Measurements from ENCODE around the gene RETREG2.
"Not testable (repeated sequence)": the region's sequence is repeated elsewhere in the genome, so short reads cannot be mapped to it uniquely, and the experiment has no call there.

The RETREG2 gene

DNA sequence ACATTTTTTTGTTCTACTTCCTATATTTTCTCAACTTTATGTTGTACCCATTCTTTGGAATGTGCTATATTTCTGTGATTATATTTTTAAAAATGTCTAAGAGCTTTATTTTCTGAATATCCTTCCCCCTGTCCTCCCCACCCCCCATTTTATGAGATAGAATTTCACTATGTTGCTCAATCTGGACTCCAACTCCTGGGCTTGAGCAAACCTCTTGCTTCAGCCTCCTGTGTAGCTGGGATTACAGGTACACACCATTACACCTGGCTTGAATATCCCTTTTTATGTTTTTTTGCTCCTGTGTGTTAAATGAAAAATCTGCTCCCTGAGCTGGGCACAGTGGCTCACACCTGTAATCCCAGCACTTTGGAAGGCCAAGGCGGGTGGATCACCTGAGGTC is 19.3 kb downstream of the RETREG2 start:
- DNase-seq (ENCODE audit: low read depth, low spot score) = no peak

DNA sequence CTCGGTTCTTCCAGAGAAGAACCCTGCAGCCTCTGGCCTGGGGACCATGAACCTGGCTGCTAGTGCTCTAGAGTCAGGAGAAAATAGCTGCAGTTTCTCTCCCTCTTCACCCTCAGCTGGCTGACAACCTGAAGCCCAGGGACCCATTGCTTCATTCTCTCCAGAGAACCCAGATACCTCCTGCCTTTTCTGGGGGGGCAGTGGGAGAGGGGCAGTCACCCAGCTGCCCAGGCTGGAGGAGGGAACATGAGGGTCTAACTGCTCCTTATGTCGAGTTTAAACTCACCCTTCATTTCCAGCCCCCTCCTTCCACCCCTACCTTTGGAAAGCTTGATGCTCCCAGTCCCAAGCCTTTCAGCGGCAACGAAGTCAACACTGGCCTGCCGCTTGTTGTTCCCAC is 20.9 kb downstream of the RETREG2 start:
- DNase-seq (ENCODE audit: low read depth, low spot score) = no peak

DNA sequence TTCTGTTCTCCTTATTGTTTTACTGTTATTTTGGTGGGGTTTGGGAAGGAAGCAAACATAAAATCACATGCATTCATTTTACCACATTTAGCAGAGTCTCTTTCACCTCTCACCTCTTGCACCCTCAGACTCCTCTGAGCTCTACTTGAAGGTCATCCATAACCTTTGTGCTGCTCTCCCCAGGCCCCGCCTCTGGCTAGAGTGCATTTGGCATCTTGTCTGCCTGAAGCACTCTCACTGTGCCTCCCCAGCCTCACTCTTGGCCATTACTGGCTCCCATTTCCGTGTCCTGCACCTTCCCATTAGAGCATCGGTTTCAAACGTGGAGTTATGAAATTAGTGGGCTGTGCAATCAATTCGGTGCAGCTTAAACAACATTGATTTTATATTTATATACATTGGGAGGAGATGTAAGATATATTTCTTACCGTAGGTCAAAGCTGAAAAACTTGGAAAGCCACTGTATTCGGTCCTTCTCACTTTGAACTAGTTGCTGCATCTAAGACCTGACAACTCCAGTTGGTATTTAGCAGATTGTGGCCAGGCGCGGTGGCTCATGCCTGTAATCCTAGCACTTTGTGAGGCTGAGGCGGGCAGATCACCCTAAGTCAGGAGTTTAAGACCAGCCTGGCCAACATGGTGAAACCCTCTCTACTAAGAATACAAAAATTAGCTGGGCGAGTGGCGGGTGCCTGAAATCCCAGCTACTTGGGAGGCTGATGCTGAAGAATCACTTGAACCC is 21.6 kb downstream of the RETREG2 start:
- no peak for DNase-seq (ENCODE audit: low read depth, low spot score)

DNA sequence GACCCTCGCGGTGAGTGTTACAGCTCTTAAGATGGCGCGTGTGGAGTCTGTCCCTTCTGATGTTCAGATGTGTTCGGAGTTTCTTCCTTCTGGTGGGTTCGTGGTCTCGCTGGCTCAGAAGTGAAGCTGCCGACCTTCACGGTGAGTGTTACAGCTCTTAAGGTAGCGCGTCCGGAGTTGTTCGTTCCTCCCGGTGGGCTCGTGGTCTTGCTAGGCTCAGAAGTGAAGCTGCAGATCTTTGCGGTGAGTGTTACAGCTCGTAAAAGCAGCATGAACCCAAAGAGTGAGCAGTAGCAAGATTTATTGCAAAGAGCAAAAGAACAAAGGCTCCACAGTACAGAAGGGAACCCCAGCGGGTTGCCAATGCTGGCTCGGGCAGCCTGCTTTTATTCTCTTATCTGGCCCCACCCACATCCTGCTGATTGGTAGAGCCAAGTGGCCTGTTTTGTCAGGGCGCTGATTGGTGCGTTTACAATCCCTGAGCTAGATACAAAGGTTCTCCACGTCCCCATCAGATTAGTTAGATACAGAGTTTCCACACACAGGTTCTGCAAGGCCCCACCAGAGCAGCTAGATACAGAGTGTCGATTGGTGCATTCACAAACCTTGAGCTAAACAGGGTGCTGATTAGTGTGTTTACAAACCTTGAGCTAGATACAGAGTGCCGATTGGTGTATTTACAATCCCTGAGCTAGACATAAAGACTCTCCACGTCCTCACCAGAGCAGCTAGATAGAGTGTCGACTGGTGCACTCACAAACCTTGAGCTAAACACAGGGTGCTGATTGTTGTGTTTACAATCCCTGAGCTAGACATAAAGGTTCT is 22.6 kb downstream of the RETREG2 start:
- not testable (repeated sequence) for DNase-seq (ENCODE audit: low read depth, low spot score)

DNA sequence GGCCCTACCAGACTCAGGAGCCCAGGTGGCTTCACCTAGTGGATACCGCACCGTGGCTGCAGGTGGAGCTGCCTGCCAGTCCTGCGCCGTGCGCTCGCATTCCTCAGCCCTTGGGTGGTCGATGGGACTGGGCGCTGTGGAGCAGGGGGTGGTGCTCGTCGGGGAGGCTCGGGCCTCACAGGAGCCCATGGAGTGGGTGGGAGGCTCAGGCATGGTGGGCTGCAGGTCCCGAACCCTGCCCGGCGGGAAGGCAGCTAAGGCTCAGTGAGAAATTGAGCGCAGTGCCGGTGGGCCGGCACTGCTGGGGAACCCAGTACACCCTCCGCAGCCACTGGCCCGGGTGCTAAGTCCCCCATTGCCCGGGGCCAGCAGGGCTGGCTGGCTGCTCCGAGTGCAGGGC is 23.3 kb downstream of the RETREG2 start:
- not testable (repeated sequence) for DNase-seq (ENCODE audit: low read depth, low spot score)

DNA sequence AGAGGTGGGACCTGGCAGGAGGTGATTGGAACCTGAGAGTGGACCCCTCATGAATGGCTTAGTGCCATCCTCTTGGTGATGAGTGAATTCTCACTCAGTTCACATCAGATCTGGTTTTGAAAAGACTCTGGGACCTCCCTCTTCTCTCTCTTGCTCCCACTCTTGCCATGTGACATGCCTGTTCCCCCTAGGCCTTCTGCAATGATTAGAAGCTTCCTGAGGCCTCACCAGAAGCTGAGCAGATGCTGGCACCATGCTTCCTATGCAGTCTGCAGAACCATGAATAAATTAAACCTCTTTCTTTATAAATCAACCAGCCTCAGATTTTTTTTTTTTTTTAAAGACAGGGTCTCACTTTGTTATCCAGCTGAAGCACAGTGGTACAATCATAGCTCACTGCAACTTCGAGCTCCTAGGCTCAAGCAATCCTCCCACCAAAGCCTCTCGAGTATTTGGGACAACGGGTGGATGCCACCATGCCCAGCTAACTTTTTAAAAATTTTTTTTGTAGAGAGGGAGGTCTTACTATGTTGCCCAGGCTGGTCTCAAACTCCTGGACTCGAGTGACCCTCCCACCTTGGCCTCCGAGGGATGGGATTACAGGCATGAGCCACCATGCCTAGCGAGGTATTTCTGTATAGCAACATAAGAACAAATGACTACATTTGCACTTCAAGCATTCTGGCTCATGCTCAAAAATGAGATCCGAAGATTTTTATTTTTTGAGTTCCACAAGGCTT is 26.5 kb downstream of the RETREG2 start:
- DNase-seq (ENCODE audit: low read depth, low spot score) = no peak

DNA sequence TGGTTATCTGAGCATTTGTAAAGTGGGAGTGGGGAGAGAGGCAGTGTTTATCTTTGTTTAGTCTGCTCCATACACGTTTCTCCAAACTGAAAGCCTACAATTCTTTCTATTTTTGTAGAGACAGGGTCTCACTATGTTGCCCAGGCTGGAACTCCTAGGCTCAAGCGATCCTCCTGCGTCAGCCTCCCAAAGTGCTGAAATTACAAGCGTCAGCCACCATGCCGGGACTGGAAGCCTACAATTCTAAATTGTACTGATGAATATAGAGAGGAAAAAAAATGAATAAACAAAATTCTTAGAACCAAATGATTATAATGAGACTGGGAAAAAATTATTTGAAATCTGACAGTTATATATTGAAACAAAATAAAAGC is 27.1 kb downstream of the RETREG2 start:
- DNase-seq (ENCODE audit: low read depth, low spot score) = no peak

DNA sequence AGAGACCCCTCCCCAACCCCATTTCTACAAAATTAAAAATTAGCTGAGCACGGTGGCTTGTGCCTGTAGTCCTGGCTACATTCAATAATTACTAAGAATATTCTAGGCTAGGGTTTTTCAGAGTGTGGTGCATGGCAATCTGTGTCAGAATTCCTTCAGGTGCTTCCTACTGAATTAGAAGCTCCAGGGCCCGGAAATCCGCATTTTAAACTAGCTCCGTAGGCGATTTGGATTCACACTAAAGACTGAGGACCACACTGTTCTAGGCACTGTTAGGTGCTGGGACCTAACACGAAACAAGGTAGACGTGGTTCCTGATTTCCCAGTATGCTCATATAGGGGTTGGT is 27.9 kb downstream of the RETREG2 start:
- DNase-seq (ENCODE audit: low read depth, low spot score) = no peak

DNA sequence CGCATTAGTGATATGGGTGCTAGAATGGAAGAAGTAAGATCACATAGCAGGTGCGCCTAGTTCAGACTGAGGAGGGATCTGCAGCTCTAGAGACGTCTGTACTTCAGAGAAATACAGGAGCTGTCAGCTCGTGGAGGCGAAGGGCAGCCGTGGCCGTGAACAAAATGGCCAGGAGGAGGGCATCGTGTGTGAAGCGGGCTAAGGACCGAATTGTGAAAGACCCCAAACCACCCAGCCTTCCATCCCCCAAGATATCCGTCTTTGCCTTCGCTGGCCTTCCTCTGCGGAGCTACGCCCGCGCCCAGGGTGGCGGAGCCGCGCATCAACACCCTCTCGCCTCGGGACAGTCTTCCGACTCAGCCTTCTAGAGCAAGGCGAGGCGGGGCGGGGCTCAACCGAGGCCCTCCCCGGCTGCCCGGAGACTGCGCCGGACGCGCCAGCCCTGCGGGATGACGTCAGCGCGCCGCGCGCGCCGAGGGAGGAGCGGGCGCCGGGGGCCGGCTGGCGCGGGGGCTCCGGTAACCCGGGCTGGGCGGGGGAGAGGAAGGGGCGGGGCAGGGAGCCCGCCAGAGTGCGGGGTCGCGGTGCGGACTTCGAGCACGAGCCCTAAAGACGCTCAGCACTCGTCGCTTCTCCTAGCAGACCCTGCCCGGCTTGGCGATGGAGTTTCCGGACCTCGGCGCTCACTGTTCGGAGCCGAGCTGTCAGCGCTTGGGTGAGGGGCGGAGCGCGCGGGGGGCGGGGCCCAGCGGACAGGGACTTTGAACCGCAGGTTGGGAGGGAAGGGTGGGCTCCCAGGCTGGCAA is 28.5 kb downstream of the RETREG2 start, which contains the start of gene ZFAND2B:
Gene ZFAND2B (plus strand): TSS at position 455 of the 806 bp plus-strand sequence. CDS start 206 bp downstream, at position 661.
- no peak for DNase-seq (ENCODE audit: low read depth, low spot score)

DNA sequence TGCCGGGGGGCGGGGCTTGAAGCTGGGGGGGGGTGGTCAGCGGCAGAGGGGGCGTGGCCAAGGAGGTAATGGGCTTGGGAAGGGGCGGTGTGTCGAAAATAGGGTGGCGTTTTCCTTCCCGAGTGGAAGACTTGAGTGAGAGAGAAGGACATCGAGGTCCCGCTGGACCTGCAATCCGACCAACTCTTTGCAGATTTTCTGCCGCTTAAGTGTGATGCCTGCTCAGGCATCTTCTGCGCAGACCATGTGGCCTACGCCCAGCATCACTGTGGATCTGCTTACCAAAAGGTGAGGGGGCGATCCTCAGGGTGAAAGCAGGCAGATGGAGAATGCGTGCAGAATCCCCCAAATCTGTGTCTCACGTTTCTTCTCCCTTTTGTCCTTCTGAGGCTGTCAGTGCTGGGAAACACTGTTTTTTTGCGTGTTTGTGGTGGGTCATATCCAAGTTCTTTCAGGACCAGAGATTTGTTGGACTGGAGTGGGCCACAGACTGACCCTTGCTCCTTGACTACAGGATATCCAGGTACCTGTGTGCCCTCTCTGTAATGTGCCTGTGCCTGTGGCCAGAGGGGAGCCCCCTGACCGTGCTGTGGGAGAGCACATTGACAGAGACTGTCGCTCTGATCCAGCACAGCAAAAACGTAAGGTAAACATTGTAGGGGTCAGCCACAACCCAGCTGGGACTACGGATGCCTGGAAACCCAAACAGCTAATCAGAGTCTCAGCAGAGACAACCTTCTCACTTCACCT is 29.2 kb downstream of the RETREG2 start:
- no peak for DNase-seq (ENCODE audit: low read depth, low spot score)

DNA sequence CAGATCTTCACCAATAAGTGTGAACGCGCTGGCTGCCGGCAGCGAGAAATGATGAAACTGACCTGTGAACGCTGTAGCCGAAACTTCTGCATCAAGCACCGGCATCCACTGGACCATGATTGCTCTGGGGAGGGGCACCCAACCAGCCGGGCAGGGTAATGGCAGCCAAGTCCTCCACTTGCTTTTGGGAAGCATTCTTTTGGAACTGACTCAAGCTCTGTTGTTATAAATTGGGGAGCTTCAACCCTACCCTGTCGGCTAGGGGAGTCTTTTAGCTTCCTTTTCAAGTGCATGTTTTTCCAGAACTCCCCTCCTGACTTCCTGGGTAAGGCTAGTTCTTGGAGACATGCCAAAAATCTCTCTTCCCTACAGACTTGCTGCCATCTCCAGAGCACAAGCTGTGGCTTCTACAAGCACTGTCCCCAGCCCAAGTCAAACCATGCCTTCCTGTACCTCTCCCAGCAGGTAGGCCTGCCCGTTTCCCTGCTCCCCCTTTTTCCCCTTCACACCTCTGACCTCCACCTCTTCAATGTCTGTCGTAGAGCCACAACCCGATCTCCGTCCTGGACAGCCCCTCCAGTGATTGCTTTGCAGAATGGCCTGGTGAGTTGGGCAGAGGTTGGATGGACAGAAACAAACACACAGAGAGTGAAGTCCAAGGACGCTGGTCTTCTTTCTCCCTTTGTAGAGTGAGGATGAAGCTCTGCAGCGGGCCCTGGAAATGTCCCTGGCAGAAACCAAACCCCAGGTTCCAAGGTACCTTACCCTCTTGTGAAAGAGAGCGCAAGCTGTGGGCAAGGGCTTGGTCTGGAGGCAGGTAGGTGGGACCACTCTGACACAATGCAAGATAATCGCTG is 30.0 kb downstream of the RETREG2 start:
- no peak for DNase-seq (ENCODE audit: low read depth, low spot score)

DNA sequence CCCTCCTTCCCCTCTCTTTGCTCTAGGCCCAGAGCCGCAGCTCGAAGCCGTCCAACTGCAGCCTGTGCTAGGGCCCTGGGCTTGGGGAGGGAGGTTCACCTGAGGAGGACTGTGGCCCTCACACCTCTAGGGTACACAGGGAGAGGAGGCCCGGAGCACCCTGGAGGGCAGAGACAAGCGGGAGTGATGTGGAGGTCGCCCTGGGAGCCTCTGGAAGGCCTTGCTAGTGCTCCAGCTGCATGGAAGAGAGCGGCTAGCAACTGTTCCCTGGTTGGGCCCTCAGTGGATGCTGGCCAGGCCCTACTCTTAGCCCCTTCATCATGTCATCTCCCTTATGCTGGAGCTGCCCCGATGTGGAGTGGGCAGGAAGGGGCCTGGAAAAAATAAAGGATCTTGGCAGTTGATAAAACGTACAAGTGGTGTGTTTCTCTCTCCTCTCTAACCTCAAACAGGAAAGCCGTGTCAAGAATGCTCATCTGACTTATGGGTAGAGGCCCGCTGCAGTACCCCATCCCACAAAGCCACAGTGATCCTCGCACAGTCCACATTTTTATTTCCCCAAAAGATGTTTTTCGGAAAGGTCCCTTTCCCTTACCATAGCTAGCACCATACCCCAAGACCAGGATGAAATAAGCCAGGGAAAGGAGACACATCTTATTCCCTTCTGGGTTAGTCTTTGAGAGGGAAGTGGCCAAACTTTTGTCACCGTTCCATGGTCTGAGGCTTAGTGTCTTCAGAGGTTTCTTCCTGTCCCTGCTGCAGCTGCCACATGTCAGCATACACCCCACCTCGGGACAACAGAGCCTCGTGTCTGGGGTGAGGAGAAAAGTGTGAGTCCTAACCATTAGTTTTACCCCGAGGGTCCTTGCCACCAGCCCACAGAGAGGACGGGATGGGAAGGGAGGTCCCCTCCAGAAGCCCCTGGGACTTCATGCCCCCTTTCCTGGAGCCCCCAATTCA is 31.4 kb downstream of the RETREG2 start:
- no peak for DNase-seq (ENCODE audit: low read depth, low spot score)

DNA sequence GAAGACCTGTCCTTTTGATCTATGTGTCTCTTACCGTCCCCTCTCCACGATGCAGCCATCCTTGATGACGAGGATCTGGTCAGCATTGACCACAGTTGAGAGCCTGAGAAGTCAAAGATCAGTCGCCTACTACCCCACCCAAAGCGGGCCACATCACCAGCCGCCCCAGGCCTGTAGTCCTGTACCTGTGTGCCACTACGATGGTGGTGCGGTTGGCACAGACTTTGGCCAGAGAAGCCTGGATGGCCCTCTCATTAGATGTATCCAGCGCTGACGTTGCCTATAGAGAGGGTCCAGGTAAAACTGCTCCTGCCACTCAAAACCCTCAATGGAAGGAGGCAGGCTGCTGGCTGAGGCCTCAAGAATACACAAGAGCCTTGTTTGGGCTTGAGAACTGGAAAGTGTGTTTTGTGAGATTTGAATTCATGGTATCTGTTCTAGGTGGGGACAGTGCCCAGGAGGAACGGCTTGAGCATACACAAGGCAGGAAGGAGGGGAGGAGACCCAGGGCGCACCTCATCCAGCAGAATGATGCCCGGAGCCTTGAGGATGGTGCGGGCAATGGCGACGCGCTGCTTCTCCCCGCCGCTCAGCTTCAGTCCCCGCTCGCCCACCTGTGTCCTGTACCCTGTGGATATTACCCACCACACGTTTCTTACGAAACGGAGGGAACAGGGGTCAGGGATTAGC is 32.3 kb downstream of the RETREG2 start:
- DNase-seq (ENCODE audit: low read depth, low spot score) = no peak

DNA sequence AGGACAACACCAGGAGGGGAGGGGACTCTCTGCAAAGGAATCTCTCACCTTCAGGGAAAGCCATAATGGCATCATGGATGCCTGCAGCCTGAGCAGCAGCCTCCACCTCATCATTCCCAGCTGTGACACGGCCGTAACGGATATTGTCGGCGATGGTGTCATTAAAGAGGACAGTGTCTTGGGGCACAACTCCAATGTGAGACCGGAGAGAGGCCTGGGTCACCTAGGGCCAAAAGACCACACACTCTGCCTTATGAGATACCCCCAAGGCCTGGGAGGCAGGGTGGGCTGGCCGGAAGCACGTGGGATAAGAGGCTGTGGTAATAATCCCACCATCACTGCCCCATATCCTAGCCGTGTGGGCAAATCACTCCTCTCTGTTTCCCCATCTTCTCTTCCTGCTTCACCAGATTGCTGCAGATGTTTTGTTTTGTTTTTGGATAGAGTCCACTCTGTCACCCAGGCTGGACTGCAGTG is 32.8 kb downstream of the RETREG2 start:
- no peak for DNase-seq (ENCODE audit: low read depth, low spot score)

DNA sequence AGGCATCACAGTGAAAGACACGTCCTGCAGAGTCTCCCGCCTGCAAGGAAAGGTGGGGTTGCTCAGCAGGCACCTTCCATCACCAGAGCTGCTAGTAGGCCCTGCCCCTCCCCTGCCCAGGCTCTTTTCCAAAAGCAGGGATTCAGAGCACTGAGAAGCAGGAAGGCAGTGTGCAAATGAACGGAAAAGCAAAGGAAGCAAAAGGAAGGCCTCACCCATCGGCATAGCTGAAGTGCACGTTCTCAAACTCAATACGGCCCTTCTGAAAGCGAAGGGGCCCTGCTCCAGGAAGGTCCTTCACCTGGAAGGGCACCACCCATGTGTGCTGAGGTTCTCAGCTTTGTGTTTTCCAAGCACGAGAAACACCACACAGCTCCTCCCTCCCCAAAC is 34.9 kb downstream of the RETREG2 start:
- DNase-seq (ENCODE audit: low read depth, low spot score) = no peak

DNA sequence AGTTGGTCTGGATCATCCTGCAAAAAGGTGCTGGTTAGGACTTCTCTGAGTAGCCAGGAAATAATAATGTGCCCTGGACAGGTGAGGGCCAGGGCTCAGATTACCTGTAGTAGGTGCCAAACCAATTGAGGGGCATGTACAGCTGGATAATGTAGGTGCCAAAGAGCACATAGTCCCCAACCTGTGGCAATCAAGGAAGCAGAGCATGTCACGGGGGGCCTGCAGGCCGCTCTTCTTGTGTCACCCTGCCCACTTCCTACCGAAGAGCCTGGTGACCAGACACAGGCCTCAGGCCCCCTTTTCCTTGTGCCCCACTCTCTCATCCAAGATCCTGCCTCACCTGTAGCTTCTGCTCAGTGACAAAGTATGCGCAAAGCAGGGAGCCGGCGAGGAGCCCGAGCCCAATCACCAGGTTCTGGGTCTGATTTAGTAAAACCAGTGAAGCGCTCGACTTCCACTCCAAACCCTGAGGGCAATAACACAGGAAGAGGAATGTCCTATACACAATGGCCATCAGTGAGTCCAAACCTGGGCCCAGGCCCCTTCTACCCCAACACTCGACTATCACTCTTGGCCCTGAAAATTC is 35.5 kb downstream of the RETREG2 start:
- DNase-seq (ENCODE audit: low read depth, low spot score) = no peak

DNA sequence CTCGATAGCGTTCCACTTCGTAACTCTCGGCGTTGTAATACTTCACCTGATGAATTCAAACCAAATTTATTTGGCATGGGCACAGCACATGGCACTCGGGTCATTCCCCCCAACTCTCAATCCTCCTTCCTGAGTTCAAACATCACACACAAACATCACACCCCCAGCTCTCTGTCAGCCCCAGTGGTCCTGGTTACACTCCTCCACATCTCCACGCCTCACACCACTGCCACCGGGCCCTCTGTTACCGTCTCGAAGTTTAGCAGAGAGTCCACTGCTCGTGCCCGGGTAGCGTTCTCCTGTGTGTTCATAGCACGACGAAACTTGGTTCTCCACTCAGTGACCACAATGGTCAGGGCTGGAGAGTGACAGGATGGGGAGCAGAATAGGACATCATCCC is 36.1 kb downstream of the RETREG2 start:
- DNase-seq (ENCODE audit: low read depth, low spot score) = no peak

DNA sequence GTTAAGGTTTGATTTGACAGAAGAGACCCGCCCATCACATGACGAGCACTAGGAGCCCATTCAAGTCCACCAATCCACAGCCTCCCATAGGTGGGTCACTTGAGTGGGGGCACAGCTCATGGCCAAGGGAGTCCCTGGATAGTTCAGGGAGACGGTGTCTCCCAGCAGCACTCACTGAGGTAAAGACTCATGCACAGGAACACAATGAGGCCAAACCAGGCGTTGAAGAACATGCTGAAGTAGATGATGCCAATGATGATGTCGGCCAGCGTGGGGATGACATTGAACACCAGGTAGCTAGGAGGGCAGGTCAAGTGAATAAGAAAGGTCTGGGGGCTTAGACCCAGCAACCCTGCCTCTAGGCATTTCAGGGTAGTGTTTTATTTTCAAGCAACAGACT is 36.7 kb downstream of the RETREG2 start:
- no peak for DNase-seq (ENCODE audit: low read depth, low spot score)

Measured in iPS DF 19.7 (cell line).